ENCODE measurements around the gene DNAJC5.
"Not testable (repeated sequence)": the region's sequence is repeated elsewhere in the genome, so short reads cannot be mapped to it uniquely, and the experiment has no call there.

The DNAJC5 gene

DNA sequence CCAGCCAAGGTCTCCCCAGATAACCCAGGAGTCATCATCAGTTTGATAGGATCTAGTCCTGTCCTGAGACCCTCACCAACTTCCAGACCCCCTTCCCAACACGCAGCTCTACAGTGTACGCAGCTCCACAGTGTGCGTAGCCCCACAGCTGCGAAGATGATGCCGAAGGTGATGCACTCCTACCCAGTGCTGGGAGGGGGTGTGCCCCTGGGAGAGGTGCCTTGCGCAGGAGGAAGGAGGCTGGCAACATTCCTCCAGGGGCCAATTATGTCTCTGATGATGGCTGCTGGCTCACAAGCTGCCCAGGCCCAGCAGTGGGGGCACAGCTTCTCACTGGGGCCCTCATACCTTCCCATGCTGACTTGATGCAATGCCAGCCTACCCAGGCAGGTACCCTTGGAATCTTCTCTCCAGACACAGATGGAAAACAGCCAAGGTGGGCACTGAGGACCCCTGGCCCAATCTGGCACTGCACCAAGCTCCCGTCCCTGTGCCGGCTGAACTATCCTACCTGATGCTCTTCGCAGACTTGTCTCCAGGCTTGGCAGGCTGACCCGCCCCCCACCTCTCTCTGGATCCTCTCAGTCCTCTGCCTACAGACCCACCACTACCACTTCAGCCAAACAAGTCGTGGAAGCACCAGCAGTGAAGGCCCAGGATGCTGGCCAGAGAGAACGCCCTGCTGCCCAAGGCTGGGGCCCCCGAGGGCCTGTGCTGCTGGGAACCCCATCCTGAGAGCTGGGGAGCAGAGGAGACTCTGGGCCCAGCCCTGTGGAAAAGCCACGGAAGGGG, 73.4 kb downstream of the DNAJC5 start:
- no peak for DNase-seq (ENCODE audit: low read depth)

DNA sequence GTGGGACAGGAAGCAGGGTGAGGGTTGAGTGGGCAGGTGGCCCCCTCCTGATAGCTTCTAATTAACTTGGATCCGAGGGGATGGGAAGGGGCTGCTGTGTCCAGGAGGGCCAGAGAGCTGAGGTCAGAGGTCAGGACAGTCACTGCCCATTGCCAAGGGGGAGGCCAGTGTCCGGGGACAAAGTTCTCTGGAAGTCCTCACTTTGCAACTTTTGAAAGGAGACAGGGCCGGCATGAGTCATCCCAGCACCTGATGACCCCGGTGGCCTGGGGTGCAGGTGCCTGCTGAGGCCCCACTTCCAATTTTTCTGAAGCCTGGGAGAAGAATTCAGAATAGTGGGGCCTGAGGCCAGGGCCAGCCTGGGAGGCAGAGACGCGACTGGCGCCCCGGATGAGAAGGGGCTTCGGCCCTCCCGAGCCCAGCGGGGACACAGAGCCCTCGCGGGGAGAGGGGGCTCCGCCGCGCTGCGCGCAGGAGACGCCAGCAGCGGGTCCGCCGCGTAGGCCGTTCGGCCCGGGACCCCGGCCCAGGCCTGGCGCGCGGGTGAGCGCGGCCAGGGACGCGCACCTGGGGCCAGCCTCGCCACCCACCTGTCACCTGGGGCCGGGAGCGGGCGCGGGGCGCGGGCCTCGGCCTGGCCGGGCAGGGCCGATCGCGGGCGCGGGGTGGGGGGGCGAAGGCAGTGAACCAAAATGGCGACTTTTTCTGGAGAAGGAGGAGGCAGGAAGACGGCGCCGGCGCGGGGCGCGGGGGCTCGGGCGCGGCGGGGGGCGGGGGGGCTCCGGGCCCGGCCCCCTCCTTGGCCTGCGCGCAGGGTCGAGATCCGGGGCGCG, 74.2 kb downstream of the DNAJC5 start:
- no peak for DNase-seq (ENCODE audit: low read depth)

DNA sequence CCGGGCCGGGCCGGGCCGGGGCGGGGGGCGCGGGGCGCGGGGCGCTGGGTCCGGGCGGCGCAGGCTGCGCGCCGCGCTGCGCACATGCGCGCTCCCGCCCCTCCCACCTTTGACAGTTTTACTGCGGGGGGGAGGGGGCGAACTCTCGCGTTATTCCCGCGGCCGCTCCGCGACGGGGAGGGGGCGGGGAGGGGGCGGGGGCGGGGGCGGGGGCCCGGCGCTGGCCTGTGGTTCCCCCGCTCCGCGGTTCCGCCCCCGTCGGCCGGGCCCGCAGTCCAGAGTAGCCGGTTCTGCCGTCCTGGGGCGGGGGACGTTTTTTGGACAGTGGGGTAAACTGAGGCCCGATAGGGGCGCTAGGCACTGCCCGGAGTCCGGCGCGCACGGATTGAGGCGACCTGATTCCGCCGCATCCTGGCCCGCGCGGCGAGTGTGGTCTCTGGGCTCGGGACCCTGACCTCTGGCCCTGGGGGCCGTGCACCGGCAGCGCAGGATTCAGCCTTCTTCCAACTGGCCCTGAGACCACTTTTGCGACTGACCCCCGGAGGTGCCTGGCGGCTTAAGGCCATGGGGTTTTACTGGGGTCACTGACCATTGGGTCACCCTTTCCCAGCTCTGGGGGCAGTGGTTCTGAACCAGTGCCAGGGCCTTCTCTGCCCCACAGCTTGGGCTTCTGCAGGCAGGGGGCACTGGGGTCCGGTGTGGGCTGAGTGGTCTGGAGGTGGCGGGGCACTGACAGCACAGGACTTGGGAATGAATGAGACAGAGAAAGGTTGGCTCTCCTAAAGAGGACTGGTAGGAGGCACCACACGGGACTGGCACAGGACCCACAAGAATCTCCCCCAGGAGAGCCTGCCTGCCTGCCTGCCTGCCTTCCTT, 75.2 kb downstream of the DNAJC5 start, which contains the start of gene ZNF512B:
Gene ZNF512B (minus strand): TSS at position 93 of the 876 bp plus-strand sequence. CDS start 1,980 bp downstream, outside the sequence.
- no peak for DNase-seq (ENCODE audit: low read depth)

DNA sequence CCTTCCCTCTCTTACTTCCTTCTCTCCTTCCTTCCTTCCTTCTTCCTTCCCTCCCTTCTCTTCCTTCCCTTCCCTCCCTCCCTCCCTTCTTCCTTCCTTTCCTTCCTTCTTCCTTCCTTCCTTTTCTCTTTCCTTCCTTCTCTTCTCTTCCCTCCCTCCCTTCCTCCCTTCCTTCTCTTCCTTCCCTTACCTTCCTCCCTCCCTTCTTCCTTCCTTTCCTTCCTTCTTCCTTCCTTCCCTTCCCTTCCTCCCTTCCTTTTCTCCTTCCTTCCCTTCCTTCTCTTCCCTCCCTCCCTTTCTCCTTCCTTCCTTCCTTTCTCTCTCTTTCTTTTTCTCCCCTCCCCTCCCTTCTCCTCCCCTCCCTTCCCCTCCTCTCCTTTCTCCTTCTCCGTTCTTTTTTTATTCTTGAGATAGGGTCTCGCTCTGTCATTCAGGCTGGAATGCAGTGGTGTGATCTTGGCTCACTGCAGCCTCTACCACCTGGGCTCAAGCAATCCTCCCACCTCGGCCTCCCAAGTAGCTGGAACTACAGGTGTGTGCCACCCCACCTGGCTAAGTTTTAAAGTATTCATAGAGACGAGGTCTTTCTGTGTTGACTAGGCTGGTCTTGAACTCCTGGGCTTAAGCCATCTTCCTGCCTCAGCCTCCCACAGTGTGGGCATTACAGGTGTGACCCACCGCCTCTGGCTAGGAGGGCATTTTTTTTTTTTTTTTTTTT, 75.9 kb downstream of the DNAJC5 start:
- DNase-seq (ENCODE audit: low read depth): no peak

DNA sequence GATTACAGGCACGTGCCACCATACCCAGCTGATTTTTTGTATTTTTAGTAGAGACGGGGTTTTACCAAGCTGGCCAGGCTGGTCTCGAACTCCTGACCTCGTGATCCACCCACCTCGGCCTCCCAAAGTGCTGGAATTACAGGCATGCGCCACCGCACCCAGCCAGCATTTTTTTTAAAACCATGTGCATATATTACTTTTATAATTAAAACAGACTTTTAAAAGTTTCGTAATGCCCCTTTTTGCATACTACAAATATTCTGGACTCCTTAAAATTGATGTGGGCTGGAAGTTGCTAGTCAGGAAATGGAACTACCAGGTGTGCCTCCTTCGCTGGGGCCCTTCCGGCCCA, 77.0 kb downstream of the DNAJC5 start:
- not testable (repeated sequence) for DNase-seq (ENCODE audit: low read depth)

DNA sequence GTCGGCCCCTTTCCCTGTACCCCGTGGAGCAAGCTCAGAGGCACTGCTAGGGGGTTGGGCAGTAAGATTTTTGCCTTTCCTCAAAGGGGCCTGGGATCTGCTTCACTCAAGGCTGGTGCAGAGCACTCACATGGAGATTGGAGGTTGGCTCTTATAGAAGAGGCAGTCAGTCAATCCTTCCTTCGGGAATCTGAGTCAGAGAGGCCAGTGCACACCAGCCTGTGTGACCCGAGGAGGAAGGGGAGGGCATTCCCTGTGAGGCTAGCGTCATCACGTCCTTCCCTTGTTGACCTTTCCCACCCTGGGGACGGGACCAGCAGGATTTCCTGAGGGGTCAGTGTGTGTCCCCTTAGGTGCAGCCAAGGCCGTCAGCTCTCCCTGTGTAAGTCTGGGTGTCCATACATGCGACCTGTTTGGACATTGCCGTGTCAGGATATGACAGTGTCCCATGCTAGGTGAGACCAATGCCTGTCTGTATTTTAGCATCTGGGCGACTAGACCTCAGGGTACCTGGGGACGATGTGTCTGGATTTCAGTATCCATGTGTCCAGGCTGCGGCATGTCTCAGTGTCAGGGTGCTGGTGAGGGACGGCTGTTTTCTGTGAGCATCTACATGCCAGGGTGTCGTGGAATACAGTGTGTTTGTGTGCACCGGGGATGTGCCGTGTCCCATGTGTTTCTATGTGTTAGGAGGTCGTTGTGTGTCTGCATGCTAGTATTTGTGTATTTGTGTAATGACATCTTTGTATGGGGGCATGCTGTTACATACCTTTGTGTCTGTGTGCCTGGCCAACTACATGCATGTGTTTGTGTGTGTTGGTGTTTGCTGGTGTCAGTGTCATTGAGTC, 77.6 kb downstream of the DNAJC5 start:
- DNase-seq (ENCODE audit: low read depth): no peak

DNA sequence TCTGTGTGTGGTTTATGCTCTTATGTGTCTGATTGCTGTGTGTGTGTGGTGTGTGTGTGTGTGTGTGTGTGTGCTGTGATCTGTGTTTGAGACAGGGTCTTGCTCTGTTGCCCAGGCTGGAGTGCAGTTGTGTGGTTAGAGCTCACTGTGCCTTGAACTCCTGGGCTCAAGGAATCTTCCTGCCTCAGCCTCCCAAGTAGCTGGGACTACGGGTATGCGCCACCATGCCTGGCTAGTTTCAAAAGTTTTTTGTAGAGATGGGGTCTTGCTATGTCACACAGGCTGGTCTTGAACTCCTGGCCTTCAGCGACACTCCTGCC, 78.2 kb downstream of the DNAJC5 start:
- DNase-seq (ENCODE audit: low read depth): no peak

DNA sequence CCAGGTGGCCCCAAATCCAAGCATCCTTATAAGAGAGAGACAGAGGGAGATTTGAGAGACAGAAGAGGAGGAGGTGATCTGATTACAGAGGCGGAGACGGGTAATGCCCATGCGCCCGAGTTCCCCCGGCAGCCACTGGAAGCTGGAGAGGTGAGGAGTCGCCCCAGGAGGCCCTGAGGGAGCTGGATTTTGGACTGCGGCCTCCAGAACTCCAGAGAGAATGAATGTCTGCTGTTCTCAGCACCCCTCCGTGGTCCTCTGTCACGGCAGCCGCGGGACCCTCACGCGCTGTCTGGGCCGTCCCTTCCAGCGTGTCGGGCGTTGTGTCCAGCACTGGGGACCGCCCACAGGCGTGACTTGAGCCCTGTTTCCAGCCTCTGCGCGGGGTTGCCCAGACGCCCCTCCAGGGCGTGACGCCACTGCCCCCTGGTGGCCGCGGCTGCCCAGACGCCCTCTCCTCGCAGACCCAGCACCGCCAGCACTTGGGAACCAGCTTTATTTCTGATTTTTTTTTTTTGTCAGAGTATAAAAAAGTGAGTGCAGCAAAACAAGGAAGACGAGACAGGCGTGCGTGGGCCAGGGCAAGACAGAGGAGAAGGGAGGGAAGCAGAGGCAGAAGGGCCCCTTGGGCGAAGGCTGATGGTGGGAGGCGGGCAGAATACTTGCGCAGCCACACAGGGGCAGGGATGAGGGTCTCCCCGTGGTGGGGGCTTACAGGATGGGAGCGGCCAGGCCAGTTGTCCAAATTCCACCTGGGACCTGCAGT, 78.9 kb downstream of the DNAJC5 start:
- DNase-seq (ENCODE audit: low read depth): peak; percentile 78

DNA sequence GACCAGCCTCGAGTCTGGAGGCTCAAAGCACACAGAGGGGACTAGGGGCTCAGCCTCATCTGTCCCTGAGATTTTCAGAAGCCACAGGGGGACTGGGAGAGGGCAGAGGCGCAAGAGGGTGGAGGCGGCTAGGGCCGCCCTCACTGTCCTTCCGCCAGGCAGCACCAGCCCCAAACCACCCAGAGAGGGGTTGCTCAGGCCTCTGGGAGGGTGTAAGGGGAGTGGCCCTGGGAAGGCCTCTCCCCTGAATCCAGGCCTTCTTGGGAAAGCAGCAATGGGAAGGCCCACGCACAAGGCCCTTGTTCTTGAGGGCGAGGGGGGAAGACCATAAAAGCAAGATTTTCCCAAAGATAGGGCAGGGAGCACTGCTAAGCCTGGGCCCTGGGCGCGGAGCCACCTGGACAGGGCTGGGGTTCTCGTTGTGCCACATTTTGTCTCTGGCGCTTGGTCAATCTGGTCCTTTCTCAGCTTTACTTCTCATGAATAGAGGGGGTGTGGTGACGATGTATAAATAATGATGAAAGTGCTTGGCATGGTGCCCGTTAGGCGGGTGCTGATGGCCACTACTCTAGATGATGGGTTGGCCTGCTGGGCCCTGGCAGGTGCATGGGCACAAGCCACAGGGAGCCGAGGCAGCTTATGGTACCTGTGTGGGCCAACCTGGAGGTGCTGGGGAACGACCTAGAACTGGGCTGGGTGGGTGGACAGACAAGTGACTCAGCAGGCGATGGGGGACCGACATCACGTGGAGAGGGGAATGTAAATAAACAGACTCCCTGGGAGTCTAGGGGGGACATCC, 79.7 kb downstream of the DNAJC5 start:
- no peak for DNase-seq (ENCODE audit: low read depth)

DNA sequence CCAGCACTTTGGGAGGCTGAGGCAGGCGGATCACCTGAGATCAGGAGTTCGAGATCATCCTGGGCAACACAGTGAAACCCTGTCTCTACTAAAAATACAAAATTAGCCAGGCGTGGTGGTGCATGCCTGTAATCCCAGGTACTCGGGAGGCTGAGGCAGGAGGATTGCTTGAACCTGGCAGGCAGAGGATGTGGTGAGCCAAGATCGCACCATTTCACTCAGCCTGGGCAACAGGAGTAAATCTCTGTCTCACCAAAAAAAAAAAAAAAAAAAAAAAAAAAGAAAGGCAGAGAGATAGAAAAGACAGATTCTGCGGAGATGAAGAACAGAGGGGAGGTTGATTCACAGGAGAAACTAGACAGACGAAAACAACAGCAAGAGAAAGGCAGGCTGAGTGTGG, 81.6 kb downstream of the DNAJC5 start:
- DNase-seq (ENCODE audit: low read depth): not testable (repeated sequence)

DNA sequence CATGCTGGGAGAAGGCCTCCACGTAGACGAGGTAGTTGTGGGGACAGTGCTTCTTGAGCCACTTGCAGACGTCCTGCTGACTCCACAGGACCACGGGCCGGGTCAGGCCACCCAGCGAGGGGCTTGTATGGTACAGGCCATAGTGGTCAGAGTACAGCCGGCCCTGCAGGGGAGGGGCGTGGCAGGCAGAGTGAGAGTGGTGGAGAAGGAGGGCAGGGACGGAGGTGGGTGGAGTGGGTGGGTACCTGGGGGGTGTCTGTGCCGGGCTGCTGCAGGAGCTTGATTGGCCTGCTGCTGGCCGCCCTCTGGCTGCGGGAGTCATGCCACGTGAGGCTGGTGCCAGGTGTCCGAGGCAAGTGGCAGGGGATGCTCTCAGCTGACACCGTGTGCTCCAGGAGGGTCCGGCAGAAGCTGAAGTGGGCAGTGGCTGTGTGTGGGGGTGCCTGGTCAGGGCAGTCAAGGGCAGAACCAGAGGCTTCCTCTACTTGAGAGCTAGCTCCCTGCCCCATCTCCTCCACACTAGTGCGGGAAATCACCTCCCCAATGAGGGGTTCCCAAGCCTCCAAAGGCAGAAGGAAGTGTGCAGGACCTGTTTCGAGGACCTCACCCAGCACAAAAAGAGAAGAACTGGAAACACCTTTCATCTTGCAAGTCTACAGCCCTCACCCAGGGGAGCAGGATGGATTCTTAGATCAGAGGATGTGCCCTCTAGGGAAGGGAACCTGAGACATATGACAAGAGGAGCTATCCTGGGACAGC, 82.2 kb downstream of the DNAJC5 start:
- no peak for DNase-seq (ENCODE audit: low read depth)

DNA sequence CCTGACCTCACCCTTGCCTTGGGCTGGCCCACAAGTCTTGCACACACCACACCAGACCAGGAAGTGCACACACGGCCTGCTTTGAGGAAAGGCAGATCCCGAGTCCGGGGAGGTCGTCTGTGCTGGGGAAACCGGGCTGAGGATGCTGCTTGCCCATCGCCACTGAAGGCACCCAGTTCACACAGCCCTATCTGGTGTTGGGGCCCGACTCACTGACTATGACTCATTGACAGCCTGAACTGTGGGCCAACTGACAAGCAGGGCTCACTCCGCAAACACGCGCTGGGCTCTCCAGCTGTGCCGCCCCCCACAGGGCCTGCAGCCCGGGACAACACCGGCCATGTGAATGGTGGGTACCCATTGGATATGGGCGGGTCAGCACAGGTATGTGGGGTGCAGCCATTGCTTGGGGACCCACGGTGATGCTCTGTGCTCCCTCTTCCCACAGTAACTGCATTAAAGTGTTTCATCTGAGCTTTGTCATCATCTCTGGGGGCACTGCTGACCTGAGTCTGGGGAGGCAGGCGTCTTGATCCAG, 82.9 kb downstream of the DNAJC5 start:
- DNase-seq (ENCODE audit: low read depth): peak; percentile 22

DNA sequence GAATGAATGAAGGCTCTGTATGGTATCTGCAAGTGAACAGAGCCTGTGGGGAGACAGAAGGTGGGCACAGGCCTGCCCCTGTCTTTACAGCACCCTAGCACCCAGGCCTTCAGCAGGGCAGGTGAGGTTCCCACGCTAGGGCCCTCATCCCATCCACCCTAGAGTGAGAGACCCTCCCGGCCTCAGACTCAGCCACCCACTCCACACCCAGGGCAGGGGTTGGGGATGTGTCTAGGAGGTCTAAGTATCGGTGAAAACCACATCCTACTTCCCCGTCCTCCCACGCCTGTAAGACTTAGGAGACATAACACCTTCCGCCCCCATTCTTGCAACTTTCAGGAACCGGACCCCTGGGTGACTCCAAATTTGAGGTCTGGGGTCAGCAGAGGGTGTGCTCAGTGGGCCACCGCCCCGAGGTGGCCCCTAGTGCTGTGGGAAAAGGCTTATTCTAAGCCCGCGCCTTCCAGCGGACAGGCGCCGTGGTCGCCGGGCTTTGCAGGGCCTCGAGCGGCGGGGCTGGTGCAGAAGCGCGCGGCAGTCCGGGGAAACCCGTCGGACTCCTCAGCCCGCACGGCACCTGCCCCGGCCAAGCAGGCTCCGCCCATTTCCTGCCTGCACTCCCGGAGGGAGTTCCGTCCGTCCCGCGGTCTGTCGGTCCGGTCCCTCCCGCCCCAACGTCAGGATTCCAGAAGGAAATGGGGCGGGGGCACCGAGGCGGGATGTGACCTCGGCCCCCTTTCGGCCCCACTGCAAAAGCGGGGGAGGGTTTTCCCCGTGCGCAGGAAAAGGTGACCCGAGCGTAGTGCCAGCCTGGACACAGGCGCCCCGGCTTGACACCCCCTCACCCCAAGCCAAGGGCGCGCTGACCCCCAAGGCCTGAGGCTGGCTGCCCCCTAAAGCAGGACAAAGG, 83.6 kb downstream of the DNAJC5 start:
- no peak for DNase-seq (ENCODE audit: low read depth)

DNA sequence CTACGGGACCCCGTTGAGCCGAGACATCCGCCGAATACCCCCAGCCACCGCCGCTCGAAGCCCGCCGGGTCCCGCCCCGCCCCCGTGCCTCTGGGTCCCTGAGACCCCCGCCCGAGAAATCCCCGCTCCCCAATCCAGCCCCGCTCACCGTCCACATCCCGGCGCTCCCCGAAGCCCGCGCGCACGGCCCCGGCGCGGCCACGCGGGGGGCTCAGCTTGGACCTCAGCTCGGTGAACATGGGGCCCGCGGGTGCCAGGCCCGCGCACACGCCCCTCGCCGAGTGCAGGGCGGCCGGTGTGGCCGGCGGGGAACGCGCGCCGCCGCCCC, 84.3 kb downstream of the DNAJC5 start:
- no peak for DNase-seq (ENCODE audit: low read depth)

DNA sequence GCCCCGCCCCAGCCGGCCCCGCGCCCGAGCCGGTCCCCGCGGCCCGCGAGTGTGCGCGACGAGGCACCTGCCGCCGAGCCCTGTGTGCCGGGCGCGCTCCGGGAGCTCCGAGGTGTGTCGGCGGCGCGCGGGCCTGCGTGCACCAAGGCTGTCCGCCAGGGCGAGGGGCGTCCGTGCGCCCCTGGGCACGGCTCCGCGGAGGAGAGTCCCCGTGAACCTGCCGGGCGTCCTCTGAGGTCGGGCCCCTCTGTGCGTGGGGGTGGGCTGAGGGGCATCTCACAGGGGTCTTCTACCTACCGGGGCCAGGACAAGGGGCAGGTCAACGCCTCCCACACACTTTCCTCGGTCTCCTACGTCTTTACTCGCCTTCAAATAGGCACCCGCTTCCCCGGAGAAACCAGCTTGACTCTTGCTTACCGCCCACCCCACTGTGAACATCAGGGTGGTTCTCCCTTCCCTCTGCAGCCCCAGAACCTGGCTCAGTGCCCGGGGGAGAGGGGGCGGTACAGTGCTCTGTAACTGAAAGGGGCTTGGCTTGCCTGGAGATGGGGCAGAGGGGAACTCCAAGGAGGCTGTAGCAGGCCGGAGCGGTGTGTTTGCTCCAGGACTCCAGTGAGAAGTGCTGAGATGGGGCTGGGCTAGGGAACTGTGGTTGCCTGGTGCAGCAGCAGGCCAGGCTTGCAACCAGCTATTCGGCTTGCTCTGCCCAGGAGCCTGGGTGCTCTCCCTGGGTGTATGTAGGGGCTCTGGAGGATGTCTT, 84.8 kb downstream of the DNAJC5 start, which contains the start of gene SAMD10:
Gene SAMD10 (minus strand): TSS at position 86 of the 760 bp plus-strand sequence. CDS start 175 bp downstream, outside the sequence.
- peak; percentile 50 for DNase-seq (ENCODE audit: low read depth)

DNA sequence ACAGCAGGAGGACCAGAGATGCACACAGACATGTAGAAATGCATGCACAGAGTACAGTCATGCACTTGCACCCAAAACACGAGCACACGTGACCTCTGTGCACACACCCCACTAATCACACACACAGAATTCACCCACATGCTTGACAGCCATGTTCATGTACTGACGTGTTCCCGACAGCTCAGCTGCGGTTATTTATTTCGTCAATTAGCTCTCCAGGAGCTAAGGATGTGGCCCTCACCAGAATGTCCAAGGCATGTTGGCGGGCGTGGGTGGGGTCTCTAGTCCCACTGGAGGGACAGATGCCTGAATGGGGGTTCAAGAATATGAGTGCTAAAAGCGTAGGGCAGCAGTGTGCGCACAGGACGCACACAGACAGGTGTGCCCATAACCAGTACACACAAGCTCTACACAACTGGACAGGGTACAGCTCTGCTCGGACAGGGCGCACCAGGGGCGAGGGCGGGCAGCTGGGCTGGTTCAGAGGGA, 85.4 kb downstream of the DNAJC5 start:
- DNase-seq (ENCODE audit: low read depth): no peak
